ENCODE measurements around the gene TFF1. TPM values are rescaled to one million over a fixed set of nuclear protein-coding genes. Genes with fewer than 3 reads are reported as not detected.

The TFF1 gene
- total and polyA plus RNA-seq, 2 of the 4 experiments (the other 2 are of a cell fraction): not detected

DNA sequence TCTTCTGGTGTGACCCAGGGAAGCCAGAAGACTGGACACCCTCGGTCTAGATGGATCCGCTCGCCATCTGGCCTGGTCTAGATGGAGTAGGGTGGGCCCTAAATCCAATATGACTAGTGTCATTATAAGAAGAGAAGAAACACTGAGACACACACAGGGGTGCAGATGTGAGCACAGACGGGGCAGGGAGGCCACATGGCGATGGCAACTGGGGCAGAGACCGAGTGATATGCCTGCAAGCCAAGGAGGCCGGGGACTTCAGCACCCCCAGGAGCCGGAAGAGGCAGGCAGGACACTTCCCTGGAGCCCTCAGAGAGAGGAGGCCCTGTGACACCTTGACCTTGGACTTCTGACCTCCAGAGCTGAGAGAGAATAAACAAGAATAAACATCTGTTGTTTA is 45.5 kb downstream of the TFF1 start:
- Histone ChIP-seq H4K91ac (ENCODE audit: insufficient read depth, low read depth, low read length) (no peak overlapping the region), H3K23ac (ENCODE audit: low read depth, low read length) (no peak overlapping the region), H4K5ac (ENCODE audit: low read depth, low read length) (no peak overlapping the region), H2BK15ac (ENCODE audit: low read depth, low read length) (no peak overlapping the region), H2AFZ (replicated peaks; ENCODE audit: low read length, poor library complexity) (no peak overlapping the region), H3K79me1 (ENCODE audit: low read depth in 1 of 2, low read length in 2 of 2) (no peaks in the 10 kb centered on the region), H3K9ac (ENCODE audit: low read depth, low read length) (no peak overlapping the region), H3K56ac (ENCODE audit: extremely low read depth, insufficient read depth, low read length) (no peak overlapping the region), H3K36me3 (ENCODE audit: control insufficient read depth, insufficient read depth, low read length) (no peaks in the 10 kb centered on the region), H3K4me1 (ENCODE audit: control insufficient read depth, insufficient read depth, low read length) (no peaks in the 10 kb centered on the region), H3K27ac (ENCODE audit: insufficient read depth, low read length) (no peak overlapping the region), H2AK5ac (ENCODE audit: low read depth, low read length) (no peak overlapping the region), H2BK120ac (ENCODE audit: low read depth, low read length) (no peak overlapping the region), H2AK9ac (replicated peaks; ENCODE audit: low read depth, low read length, poor library complexity) (no peak overlapping the region), H3K27me3 (ENCODE audit: control insufficient read depth, insufficient read depth, low read length) (peaks cover 30% of the 10 kb centered on the region), H4K20me1 (ENCODE audit: insufficient read depth, low read length) (no peaks in the 10 kb centered on the region; the same call in 1 of the 2 replicates), H3K4me2 (ENCODE audit: low read depth, low read length) (no peak overlapping the region), H2BK5ac (ENCODE audit: low read depth, low read length, poor library complexity, severe bottlenecking) (no peak overlapping the region), H4K8ac (ENCODE audit: low read depth in 2 of 2, low read length in 2 of 2) (no peak overlapping the region), H3K18ac (ENCODE audit: low read depth, low read length) (no peak overlapping the region), H3K4me3 (ENCODE audit: insufficient read depth, low read depth, low read length) (no peak overlapping the region), H3K14ac (replicated peaks; ENCODE audit: low read depth, low read length) (no peak overlapping the region), H3K4ac (ENCODE audit: low read depth, low read length) (no peak overlapping the region), H2BK20ac (ENCODE audit: low read depth, low read length) (no peak overlapping the region), H3K9me3 (ENCODE audit: control insufficient read depth, insufficient read depth, low read length) (no peaks in the 10 kb centered on the region), H3K9me1 (ENCODE audit: insufficient read depth, low read length) (no peaks in the 10 kb centered on the region)
- ChIA-PET POLR2A (ENCODE audit: unreplicated experiment) (no interaction called here), CTCF (no interaction called here)
- in situ Hi-C loops (cut with MboI; ENCODE audit: low sequenced_read_pairs): no loop called here
- dilution Hi-C loops (cut with HindIII; ENCODE audit: low sequenced_read_pairs, unreplicated experiment): no loop called here
- intact Hi-C loops (cut with micrococcal nuclease): no loop called here
- ATAC-seq (ENCODE audit: low read depth) (no peak), DNase-seq (no peak)
- TF ChIP-seq RAD21 (IDR thresholded peaks at IDR 0.05; ENCODE audit: low read length) (no peak), CHD1 (IDR thresholded peaks at IDR 0.05; ENCODE audit: low read depth, low read length) (no peak), POLR2A (IDR thresholded peaks at IDR 0.05; ENCODE audit: low read depth, low read length) (no peak), RCOR1 (IDR thresholded peaks at IDR 0.05; ENCODE audit: insufficient replicate concordance, low read length) (no peak)
- TF ChIP-seq, protein P1, sequence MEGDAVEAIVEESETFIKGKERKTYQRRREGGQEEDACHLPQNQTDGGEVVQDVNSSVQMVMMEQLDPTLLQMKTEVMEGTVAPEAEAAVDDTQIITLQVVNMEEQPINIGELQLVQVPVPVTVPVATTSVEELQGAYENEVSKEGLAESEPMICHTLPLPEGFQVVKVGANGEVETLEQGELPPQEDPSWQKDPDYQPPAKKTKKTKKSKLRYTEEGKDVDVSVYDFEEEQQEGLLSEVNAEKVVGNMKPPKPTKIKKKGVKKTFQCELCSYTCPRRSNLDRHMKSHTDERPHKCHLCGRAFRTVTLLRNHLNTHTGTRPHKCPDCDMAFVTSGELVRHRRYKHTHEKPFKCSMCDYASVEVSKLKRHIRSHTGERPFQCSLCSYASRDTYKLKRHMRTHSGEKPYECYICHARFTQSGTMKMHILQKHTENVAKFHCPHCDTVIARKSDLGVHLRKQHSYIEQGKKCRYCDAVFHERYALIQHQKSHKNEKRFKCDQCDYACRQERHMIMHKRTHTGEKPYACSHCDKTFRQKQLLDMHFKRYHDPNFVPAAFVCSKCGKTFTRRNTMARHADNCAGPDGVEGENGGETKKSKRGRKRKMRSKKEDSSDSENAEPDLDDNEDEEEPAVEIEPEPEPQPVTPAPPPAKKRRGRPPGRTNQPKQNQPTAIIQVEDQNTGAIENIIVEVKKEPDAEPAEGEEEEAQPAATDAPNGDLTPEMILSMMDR (conservative IDR thresholded peaks at IDR 0.05; ENCODE audit: low read depth, low read length): no peak
- TF ChIP-seq, protein P2, sequence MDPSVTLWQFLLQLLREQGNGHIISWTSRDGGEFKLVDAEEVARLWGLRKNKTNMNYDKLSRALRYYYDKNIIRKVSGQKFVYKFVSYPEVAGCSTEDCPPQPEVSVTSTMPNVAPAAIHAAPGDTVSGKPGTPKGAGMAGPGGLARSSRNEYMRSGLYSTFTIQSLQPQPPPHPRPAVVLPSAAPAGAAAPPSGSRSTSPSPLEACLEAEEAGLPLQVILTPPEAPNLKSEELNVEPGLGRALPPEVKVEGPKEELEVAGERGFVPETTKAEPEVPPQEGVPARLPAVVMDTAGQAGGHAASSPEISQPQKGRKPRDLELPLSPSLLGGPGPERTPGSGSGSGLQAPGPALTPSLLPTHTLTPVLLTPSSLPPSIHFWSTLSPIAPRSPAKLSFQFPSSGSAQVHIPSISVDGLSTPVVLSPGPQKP (IDR thresholded peaks at IDR 0.05; ENCODE audit: borderline replicate concordance, low read depth, low read length): no peak
- BruUV-seq (replicated peaks): no TSS peak
- 60% methylated on average over 3 of the region's 8 CpGs; no CpG with 5 or more reads in 1 of the 2 experiments for WGBS, 2 experiments (ENCODE audit: extremely low coverage in 2 of 2, insufficient read length in 1 of 2)
